Ascending aorta (tissue), 2 donors: ENCODE data around the gene DDX18. TPM values are rescaled to one million over a fixed set of nuclear protein-coding genes. Genes with fewer than 3 reads are reported as not detected.

Experiments used
- DNase-seq, 2 donors: peaks; one replicate each; pipeline ENCODE4 v3.0.0-alpha.2; 2019; ENCODE audit warnings: low spot score in 2 of 2
- H3K27ac ChIP-seq, 2 donors: fragments of 200-600 bp; sonication (generic); one replicate each; pipeline ENCODE4 v1.5.1; 2016 to 2017; ENCODE audit warnings: mild to moderate bottlenecking in 1 of 2
- H3K27me3 ChIP-seq: fragments of 200-600 bp; sonication (generic); one replicate; pipeline ENCODE4 v1.5.1; 2017
- H3K36me3 ChIP-seq, 2 donors: fragments of 200-600 bp; sonication (generic); one replicate each; pipeline ENCODE4 v1.5.1; 2016
- H3K4me1 ChIP-seq, 2 donors: fragments of 200-600 bp; sonication (generic); one replicate each; pipeline ENCODE4 v1.5.1; 2016 to 2017; ENCODE audit warnings: mild to moderate bottlenecking in 1 of 2
- H3K4me3 ChIP-seq, 2 donors: fragments of 200-600 bp; sonication (generic); one replicate each; pipeline ENCODE4 v1.5.1; 2016 to 2017; ENCODE audit warnings: mild to moderate bottlenecking in 1 of 2
- H3K9me3 ChIP-seq, 2 donors: fragments of 200-600 bp; sonication (generic); one replicate each; pipeline ENCODE4 v1.5.1; 2016
- intact Hi-C: fragments of 100-400 bp; cut with DNase I; formaldehyde crosslinking; loops from one replicate; pipeline ENCODE4 v1.15.1; 2023
- total RNA-seq: library from RNA; depleted of rRNA; stranded (reverse); fragments of >200 nt; gene quantifications from one replicate; pipeline ENCODE4 v1.1.0, GENCODE V29; 2016
- TF ChIP-seq, protein P1 (sequence below), 3 experiments: fragments of 200-600 bp in 2 of 3; fragments of 450-650 bp in 1 of 3; sonication (generic) in 2 of 3; IDR thresholded peaks; one replicate each; pipeline ENCODE4 v1.5.1; 2016 to 2019; ENCODE audit warnings: antibody characterized with exemption in 3 of 3, mild to moderate bottlenecking in 1 of 3, moderate library complexity in 1 of 3

The DDX18 gene
- total RNA-seq = 20.5 TPM

DNA sequence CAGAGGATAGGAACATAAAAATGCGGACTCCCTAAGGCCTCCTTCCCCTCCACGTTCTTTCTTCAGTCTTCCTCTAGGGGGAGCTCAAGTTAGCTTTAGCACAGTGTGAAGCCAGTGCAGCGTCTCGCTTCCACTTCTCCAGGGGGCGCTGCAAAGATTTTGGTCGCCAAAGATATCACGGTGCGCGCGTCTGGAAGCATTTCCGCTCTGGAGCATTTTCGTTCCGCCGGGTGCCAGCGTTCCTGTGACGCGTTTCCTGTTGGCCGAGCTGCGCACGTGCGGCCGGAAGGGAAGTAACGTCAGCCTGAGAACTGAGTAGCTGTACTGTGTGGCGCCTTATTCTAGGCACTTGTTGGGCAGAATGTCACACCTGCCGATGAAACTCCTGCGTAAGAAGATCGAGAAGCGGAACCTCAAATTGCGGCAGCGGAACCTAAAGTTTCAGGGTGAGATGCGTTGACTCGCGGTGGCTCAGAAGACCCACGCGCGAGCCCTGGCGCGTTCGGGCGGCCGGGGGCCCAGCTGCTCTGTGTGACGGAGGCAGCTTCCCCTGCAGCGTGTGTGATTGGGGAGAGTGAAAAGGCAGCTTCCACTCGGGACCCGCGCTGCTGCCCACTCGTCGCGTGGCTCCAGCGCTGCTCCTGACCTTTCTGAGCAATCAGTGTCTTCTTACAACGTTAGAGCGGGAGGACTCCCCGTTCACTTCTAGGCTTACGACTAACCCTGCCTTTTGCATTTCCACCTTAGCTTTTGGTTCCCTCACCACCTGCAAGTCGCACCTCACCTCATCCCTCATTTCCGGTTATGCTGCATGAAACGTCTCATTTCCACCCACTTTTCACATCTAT is at the start of gene DDX18:
DDX18 (plus strand) TSS at position 275 of the 848 bp plus-strand sequence; CDS start at position 362, 87 bp downstream.
- H3K4me3 ChIP-seq = peak within 1 kb of the TSS; percentile 82 to 97
- peaks cover 4 to 18% of the 10 kb centered on the region in 2 donors for H3K4me1 ChIP-seq
- no peaks in the 10 kb centered on the region for H3K9me3 ChIP-seq
- no peaks in the 10 kb centered on the region for H3K27me3 ChIP-seq
- peak; percentile 88 to 99 for DNase-seq
- intact Hi-C loops = loop anchor here (2.0 to 10.0 kb wide), 4 partner anchors 198 to 1552 kb away; partner anchors contain the start of genes C2orf76, CCDC93, DBI and INSIG2
- TF ChIP-seq, protein P1, sequence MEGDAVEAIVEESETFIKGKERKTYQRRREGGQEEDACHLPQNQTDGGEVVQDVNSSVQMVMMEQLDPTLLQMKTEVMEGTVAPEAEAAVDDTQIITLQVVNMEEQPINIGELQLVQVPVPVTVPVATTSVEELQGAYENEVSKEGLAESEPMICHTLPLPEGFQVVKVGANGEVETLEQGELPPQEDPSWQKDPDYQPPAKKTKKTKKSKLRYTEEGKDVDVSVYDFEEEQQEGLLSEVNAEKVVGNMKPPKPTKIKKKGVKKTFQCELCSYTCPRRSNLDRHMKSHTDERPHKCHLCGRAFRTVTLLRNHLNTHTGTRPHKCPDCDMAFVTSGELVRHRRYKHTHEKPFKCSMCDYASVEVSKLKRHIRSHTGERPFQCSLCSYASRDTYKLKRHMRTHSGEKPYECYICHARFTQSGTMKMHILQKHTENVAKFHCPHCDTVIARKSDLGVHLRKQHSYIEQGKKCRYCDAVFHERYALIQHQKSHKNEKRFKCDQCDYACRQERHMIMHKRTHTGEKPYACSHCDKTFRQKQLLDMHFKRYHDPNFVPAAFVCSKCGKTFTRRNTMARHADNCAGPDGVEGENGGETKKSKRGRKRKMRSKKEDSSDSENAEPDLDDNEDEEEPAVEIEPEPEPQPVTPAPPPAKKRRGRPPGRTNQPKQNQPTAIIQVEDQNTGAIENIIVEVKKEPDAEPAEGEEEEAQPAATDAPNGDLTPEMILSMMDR (IDR thresholded peaks at IDR 0.05) = peak; percentile 91 to 99 (median 98)
- peaks cover 16 to 22% of the 10 kb centered on the region in 2 donors for H3K36me3 ChIP-seq
- peak within 1 kb of the TSS; percentile 93 to 94 for H3K27ac ChIP-seq

DNA sequence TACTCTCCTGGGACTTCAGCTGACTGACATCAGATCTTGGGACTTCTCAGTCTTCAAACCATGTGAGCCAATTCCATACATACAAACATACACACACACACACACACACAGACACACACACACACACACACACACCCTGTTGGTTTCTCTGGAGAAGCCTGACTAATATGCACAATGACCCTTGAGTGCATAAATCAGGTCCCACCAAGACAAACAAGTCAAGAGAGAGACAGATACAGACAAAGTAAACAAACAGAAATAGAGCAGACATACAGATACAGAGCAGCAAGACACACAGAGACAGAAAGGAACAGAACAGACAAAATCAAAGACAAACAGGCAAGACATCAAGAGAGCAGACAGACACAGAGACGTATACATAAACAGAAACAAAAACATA is 43.8 kb upstream of the DDX18 start:
- Histone ChIP-seq H3K4me1 (no peaks in the 10 kb centered on the region), H3K36me3 (no peaks in the 10 kb centered on the region), H3K9me3 (no peaks in the 10 kb centered on the region), H3K4me3 (no peak overlapping the region), H3K27ac (no peak overlapping the region), H3K27me3 (no peaks in the 10 kb centered on the region)
- no peak for DNase-seq
- TF ChIP-seq, protein P1 (IDR thresholded peaks at IDR 0.05) = no peak
- intact Hi-C loops = no loop called here

DNA sequence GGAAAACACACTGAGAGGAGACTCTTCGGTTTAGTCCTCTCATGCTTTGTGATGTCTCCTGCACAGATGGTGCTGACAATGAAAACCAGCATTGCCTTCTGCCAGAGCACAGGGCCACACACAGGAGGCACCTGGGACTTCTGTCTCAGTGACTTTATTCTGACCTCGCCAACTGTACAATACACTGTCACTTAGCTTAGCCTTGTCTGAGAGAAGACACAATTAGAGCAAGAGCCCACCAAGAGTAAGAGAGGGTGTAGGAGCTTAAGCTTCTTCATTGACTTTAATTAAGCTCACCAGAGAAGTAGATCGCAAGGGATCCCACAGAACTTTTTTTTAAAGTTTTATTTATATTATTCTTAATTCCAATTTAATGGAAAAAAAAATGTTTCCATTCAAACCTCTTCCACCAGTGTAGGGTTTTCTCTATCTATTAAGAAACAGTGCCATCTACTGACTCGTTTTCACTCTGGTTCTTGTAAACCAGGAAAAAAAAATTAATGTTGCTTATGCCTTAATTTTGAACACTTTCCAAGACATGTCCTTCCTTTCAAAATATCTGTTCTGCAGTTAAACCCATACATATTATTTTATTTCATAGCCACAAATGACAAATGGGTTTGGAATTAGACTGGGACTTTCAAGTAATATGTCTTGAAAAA is 42.4 kb upstream of the DDX18 start:
- H3K27ac ChIP-seq = no peak overlapping the region
- no peaks in the 10 kb centered on the region for H3K4me1 ChIP-seq
- no peaks in the 10 kb centered on the region for H3K9me3 ChIP-seq
- TF ChIP-seq, protein P1 (IDR thresholded peaks at IDR 0.05) = peak in 1 of 3 experiments; percentile 13
- intact Hi-C loops = no loop called here
- no peak overlapping the region for H3K4me3 ChIP-seq
- H3K27me3 ChIP-seq = no peaks in the 10 kb centered on the region
- H3K36me3 ChIP-seq = no peaks in the 10 kb centered on the region
- DNase-seq = no peak

DNA sequence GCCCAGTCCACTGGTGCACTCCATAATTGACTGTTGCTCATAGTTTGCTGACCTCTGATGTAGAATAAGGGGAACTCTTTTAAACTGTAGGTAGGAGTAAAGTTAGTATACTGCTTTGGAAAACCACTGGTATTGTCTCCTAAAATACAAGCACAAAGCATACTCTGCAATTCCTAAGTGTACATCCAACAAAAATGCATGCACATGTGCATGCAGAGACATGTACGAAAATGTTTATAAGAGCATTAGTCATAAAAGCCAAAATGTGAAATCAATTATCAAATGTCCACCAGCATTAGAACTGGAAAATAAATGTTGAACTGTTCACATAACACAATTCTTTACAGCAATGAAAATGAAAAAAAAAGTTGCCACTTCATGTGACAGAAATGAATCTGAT is 39.8 kb upstream of the DDX18 start:
- H3K36me3 ChIP-seq = no peaks in the 10 kb centered on the region
- TF ChIP-seq, protein P1 (IDR thresholded peaks at IDR 0.05) = no peak
- H3K4me3 ChIP-seq = no peak overlapping the region
- no peaks in the 10 kb centered on the region for H3K9me3 ChIP-seq
- intact Hi-C loops = no loop called here
- H3K4me1 ChIP-seq = no peaks in the 10 kb centered on the region
- DNase-seq = no peak
- no peaks in the 10 kb centered on the region for H3K27me3 ChIP-seq
- H3K27ac ChIP-seq = no peak overlapping the region

DNA sequence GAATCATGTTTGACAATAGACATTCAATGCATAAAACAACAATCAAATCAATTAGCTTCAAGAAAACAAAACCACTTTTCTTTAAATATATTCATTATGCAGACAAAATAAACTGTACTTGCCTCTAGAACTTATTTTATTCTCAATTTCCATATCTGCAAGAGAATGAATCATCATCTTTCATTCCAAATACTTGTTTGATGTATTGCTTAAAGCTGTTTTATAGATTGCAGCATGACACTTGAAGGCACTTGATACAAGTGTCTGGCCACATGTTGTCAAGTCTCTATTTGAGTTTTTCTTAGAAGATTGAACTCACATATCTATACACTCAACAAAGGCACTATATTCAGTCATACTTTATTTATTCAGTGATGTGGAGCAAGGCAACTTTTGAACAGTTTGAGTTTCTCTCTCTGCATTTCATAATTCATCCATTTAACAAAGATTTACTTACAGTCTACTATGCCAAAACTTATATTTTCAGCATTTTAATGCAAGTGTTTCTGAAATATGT is 38.7 kb upstream of the DDX18 start:
- H3K27ac ChIP-seq = no peak overlapping the region
- no peak for DNase-seq
- H3K27me3 ChIP-seq = no peaks in the 10 kb centered on the region
- H3K4me3 ChIP-seq = no peak overlapping the region
- TF ChIP-seq, protein P1 (IDR thresholded peaks at IDR 0.05) = no peak
- no peaks in the 10 kb centered on the region for H3K9me3 ChIP-seq
- intact Hi-C loops = no loop called here
- H3K4me1 ChIP-seq = no peaks in the 10 kb centered on the region
- H3K36me3 ChIP-seq = no peaks in the 10 kb centered on the region
